Mesenchymal stem cell (in vitro differentiated cells and primary cell): ENCODE results near the gene IKZF3.

Experiments used
- DNase-seq: peaks from one replicate; pipeline ENCODE4 v3.0.0-alpha.2; 2013
- H2AFZ ChIP-seq: one replicate; pipeline ENCODE4 v1.6.1; 2013; ENCODE audit warnings: low read depth, mild to moderate bottlenecking, control low read depth, inconsistent platforms, low read length, moderate library complexity
- H2AK5ac ChIP-seq: 2 replicates; pipeline ENCODE4 v1.6.1; 2013; ENCODE audit warnings: low read length, moderate library complexity, mild to moderate bottlenecking, inconsistent platforms; ENCODE audit not compliant: severe bottlenecking
- H2BK120ac ChIP-seq: one replicate; pipeline ENCODE4 v1.6.1; 2013; ENCODE audit warnings: low read depth, mild to moderate bottlenecking, inconsistent platforms, low read length, moderate library complexity
- H2BK12ac ChIP-seq, 2 experiments: one replicate each; pipeline ENCODE4 v1.6.1; 2013; ENCODE audit warnings: inconsistent platforms in 2 of 2, low read length in 2 of 2, mild to moderate bottlenecking in 2 of 2, moderate library complexity in 2 of 2, control low read depth in 1 of 2
- H2BK15ac ChIP-seq: one replicate; pipeline ENCODE4 v1.6.1; 2013; ENCODE audit warnings: mild to moderate bottlenecking, low read depth, inconsistent platforms; ENCODE audit not compliant: poor library complexity, severe bottlenecking
- H2BK5ac ChIP-seq: 2 replicates; pipeline ENCODE4 v1.6.1; 2013; ENCODE audit warnings: low read depth, mild to moderate bottlenecking, low read length, control low read depth, inconsistent platforms; ENCODE audit not compliant: poor library complexity, severe bottlenecking
- H3K14ac ChIP-seq, 2 experiments: one replicate each; pipeline ENCODE4 v1.6.1; 2013; ENCODE audit warnings: inconsistent platforms in 2 of 2, low read length in 2 of 2, control low read depth in 1 of 2, mild to moderate bottlenecking in 1 of 2, moderate library complexity in 1 of 2
- H3K18ac ChIP-seq, 2 experiments: one replicate each; pipeline ENCODE4 v1.6.1; 2013; ENCODE audit warnings: inconsistent platforms in 2 of 2, low read length in 2 of 2, control low read depth in 1 of 2, low read depth in 1 of 2, mild to moderate bottlenecking in 1 of 2
- H3K23ac ChIP-seq, 2 experiments: one replicate each; pipeline ENCODE4 v1.6.1; 2013; ENCODE audit warnings: inconsistent platforms in 2 of 2, low read length in 2 of 2, mild to moderate bottlenecking in 2 of 2, moderate library complexity in 2 of 2, control low read depth in 1 of 2
- H3K27ac ChIP-seq: 2 replicates; pipeline ENCODE4 v1.5.1; 2013; ENCODE audit warnings: mild to moderate bottlenecking, moderate library complexity, low read length, control low read depth, inconsistent platforms; ENCODE audit not compliant: poor library complexity, severe bottlenecking
- H3K27me3 ChIP-seq, 2 experiments: 2 replicates each; pipeline versions ENCODE4 v1.6.1 to v1.7.0; 2013; ENCODE audit warnings: low read length in 2 of 2, mild to moderate bottlenecking in 2 of 2, moderate library complexity in 2 of 2, control low read depth in 1 of 2, inconsistent platforms in 1 of 2; ENCODE audit not compliant: control insufficient read depth in 1 of 2, insufficient read depth in 1 of 2
- H3K36me3 ChIP-seq, 2 experiments: 2 replicates each; pipeline versions ENCODE4 v1.6.1 to v1.7.0; 2013; ENCODE audit warnings: low read length in 2 of 2, control low read depth in 1 of 2, inconsistent platforms in 1 of 2, low read depth in 1 of 2, mild to moderate bottlenecking in 1 of 2; ENCODE audit not compliant: insufficient read depth in 2 of 2, control insufficient read depth in 1 of 2
- H3K4ac ChIP-seq, 2 experiments: one replicate each; pipeline ENCODE4 v1.6.1; 2013; ENCODE audit warnings: inconsistent platforms in 2 of 2, low read length in 2 of 2, mild to moderate bottlenecking in 2 of 2, moderate library complexity in 2 of 2, control low read depth in 1 of 2, low read depth in 1 of 2
- H3K4me1 ChIP-seq: 2 replicates; pipeline ENCODE4 v1.6.1; 2013; ENCODE audit warnings: low read depth, low read length, control low read depth; ENCODE audit not compliant: control insufficient read depth, insufficient read depth
- H3K4me2 ChIP-seq: 2 replicates; pipeline ENCODE4 v1.6.1; 2013; ENCODE audit warnings: low read length, mild to moderate bottlenecking, inconsistent platforms; ENCODE audit not compliant: poor library complexity, severe bottlenecking
- H3K4me3 ChIP-seq, 2 experiments: 2 replicates each; pipeline versions ENCODE4 v1.5.1 to v1.7.0; 2013; ENCODE audit warnings: low read length in 2 of 2, mild to moderate bottlenecking in 2 of 2, control low read depth in 1 of 2, low read depth in 1 of 2; ENCODE audit not compliant: insufficient read depth in 1 of 2
- H3K79me1 ChIP-seq: replicated peaks from 2 replicates; pipeline ENCODE4 v1.6.1; 2013; ENCODE audit warnings: mild to moderate bottlenecking, control low read depth, low read length, inconsistent platforms; ENCODE audit not compliant: poor library complexity, severe bottlenecking
- H3K9ac ChIP-seq: 2 replicates; pipeline ENCODE4 v1.7.0; 2013; ENCODE audit warnings: mild to moderate bottlenecking, low read length, moderate library complexity
- H3K9me3 ChIP-seq: 2 replicates; pipeline ENCODE4 v1.7.0; 2013; ENCODE audit warnings: mild to moderate bottlenecking, low read length; ENCODE audit not compliant: control insufficient read depth
- H4K8ac ChIP-seq: one replicate; pipeline ENCODE4 v1.6.1; 2013; ENCODE audit warnings: inconsistent platforms, mild to moderate bottlenecking, low read length, moderate library complexity
- H4K91ac ChIP-seq: one replicate; pipeline ENCODE4 v1.6.1; 2013; ENCODE audit warnings: mild to moderate bottlenecking, low read length, inconsistent platforms
- WGBS: methylation state at CpG from one replicate; pipeline ENCODE4 v1.1.7; 2013; ENCODE audit warnings: mixed read lengths; 5-methylcytosine and 5-hydroxymethylcytosine counted together

The IKZF3 gene

GRCh38 chr17:39871801-39872200 is 7.7 kb upstream of the IKZF3 start:
- H4K91ac ChIP-seq, result no peak overlapping the region
- no peak overlapping the region for H4K8ac ChIP-seq
- H3K4me3 ChIP-seq, result no peak overlapping the region
- H3K9me3 ChIP-seq, result peaks cover 6% of the 10 kb centered on the region
- no peak overlapping the region for H2AFZ ChIP-seq
- no peaks in the 10 kb centered on the region for H3K36me3 ChIP-seq
- no peak overlapping the region for H3K4me2 ChIP-seq
- H2BK12ac ChIP-seq, result no peak overlapping the region
- no peak for DNase-seq
- H3K18ac ChIP-seq, result no peak overlapping the region
- no peak overlapping the region for H2BK120ac ChIP-seq
- peaks cover 3 to 38% of the 10 kb centered on the region in 2 experiments for H3K27me3 ChIP-seq
- no peak overlapping the region for H3K14ac ChIP-seq
- no peak overlapping the region for H3K9ac ChIP-seq
- 42% methylated on average over 2 of the region's 2 CpGs for WGBS
- H3K27ac ChIP-seq, result no peak overlapping the region
- H2AK5ac ChIP-seq, result no peak overlapping the region
- H2BK15ac ChIP-seq, result no peak overlapping the region
- no peak overlapping the region for H2BK5ac ChIP-seq
- no peaks in the 10 kb centered on the region for H3K79me1 ChIP-seq
- no peak overlapping the region for H3K23ac ChIP-seq
- no peak overlapping the region for H3K4ac ChIP-seq
- no peaks in the 10 kb centered on the region for H3K4me1 ChIP-seq

DNA sequence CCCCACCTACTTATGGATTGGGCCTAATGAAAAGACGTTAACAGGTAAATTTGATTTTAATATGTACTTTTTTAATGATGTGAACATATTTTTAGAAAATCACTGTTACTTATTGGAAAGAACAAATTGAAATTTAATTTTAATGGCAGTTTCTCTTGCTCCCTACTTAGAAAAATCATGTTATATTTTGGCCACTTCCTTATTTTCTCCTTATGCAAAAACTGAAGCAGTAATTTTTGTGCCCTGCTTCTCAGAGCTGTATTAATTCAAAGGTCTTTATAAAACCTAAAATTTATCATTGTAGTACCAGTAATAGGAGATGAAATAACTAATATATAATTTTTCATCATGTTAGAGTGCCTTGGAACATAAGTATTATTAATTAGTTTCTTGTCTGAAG is 6.7 kb upstream of the IKZF3 start:
- Histone ChIP-seq H4K8ac (no peak overlapping the region), H3K9ac (no peak overlapping the region), H4K91ac (no peak overlapping the region), H3K9me3 (peaks cover 6% of the 10 kb centered on the region), H3K27ac (no peak overlapping the region), H2BK15ac (no peak overlapping the region), H2BK120ac (no peak overlapping the region), H3K4me3 (no peak overlapping the region), H2AK5ac (no peak overlapping the region), H3K27me3 (peaks cover 7 to 40% of the 10 kb centered on the region in 2 experiments), H3K4me2 (no peak overlapping the region), H3K4me1 (no peaks in the 10 kb centered on the region), H3K23ac (no peak overlapping the region), H2BK12ac (no peak overlapping the region), H3K18ac (no peak overlapping the region), H2BK5ac (no peak overlapping the region), H3K79me1 (no peaks in the 10 kb centered on the region), H3K4ac (no peak overlapping the region), H2AFZ (no peak overlapping the region), H3K14ac (no peak overlapping the region), H3K36me3 (no peaks in the 10 kb centered on the region)
- DNase-seq, result no peak
- WGBS, result no CpG with 5 or more reads among the region's 1 CpG

- H3K4ac ChIP-seq, result no peak overlapping the region
- H3K9ac ChIP-seq, result no peak overlapping the region
- H3K27me3 ChIP-seq, result peaks cover 22 to 55% of the 10 kb centered on the region in 2 experiments
- no peak overlapping the region for H2BK15ac ChIP-seq
- no peaks in the 10 kb centered on the region for H3K79me1 ChIP-seq
- no peak overlapping the region for H2BK120ac ChIP-seq
- H3K9me3 ChIP-seq, result peaks cover 6% of the 10 kb centered on the region
- H3K18ac ChIP-seq, result no peak overlapping the region
- no peak overlapping the region for H4K91ac ChIP-seq
- DNase-seq, result no peak
- H3K4me3 ChIP-seq, result no peak overlapping the region
- H3K14ac ChIP-seq, result no peak overlapping the region
- H2AK5ac ChIP-seq, result no peak overlapping the region
- H2BK5ac ChIP-seq, result no peak overlapping the region
- H2BK12ac ChIP-seq, result no peak overlapping the region
- no peak overlapping the region for H3K23ac ChIP-seq
- H3K4me1 ChIP-seq, result peaks cover 4% of the 10 kb centered on the region
- no peak overlapping the region for H3K27ac ChIP-seq
- WGBS, result 92% methylated on average over 17 of the region's 17 CpGs
- H3K36me3 ChIP-seq, result no peaks in the 10 kb centered on the region
- no peak overlapping the region for H2AFZ ChIP-seq
- H4K8ac ChIP-seq, result no peak overlapping the region
- no peak overlapping the region for H3K4me2 ChIP-seq
Observed at GRCh38 chr17:39868554-39868942, 4.4 kb upstream of the IKZF3 start.

DNA sequence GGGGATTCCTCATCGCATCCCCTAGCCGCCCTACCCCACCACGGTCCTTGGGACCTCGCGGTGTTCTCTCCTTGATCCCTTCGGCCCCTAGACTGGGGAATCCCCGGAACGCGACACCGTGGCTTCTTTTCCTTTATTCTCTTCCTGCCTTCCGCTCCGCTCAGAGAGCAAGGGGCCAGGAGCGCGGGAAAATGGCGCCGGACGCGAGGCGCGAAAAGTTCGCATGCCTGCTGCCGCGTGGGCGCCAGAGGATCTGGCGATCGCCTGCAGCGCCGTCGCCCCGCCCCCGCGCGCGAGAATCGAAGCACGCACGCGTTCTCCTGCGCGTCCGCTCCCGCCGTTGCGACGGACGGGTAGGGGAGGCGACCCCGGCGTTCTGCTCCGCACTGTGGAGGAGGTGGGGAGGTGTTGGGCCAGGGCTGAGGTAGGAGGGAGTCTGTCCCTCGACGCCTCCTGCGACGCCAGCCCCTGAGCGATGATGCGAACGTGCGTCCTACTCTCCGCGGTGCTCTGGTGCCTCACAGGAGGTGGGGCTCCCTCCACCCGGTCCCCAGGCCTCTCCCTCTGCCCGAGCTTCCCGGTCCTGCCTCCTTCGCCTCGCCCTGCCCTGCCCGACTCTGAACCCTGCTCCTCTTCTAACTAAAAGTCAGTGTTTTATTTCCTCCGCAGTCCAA is 3.9 kb upstream of the IKZF3 start, which contains the start of gene ZPBP2:
ZPBP2 (plus strand) TSS at position 323 of the 674 bp plus-strand sequence; CDS start at position 476, 153 bp downstream.
- Histone ChIP-seq H3K36me3 (no peaks in the 10 kb centered on the region), H3K4me2 (no peak within 1 kb of the TSS), H2BK5ac (no peak within 1 kb of the TSS), H2BK120ac (no peak within 1 kb of the TSS), H4K8ac (no peak within 1 kb of the TSS), H2AK5ac (no peak within 1 kb of the TSS), H3K4ac (no peak within 1 kb of the TSS), H4K91ac (no peak within 1 kb of the TSS), H3K4me3 (no peak within 1 kb of the TSS), H3K27ac (no peak within 1 kb of the TSS), H2BK12ac (no peak within 1 kb of the TSS), H3K18ac (no peak within 1 kb of the TSS), H2BK15ac (no peak within 1 kb of the TSS), H3K9me3 (peaks cover 6% of the 10 kb centered on the region), H3K9ac (no peak within 1 kb of the TSS), H3K23ac (no peak within 1 kb of the TSS), H2AFZ (no peak within 1 kb of the TSS), H3K27me3 (peaks cover 26 to 60% of the 10 kb centered on the region in 2 experiments), H3K14ac (no peak within 1 kb of the TSS), H3K79me1 (no peaks in the 10 kb centered on the region), H3K4me1 (peaks cover 4% of the 10 kb centered on the region)
- DNase-seq, result no peak
- 83% methylated on average over 61 of the region's 67 CpGs for WGBS
